Stimulated activated naive CD4-positive, alpha-beta T cell treated with Interleukin-2 at 50 U/mL for 16 hours (primary cell): ENCODE results near the gene CFAP299.
"Not testable (repeated sequence)": the region's sequence is repeated elsewhere in the genome, so short reads cannot be mapped to it uniquely, and the experiment has no call there.

ENCODE experiments used
- DNase-seq: peaks from one replicate; lab custom pipeline; 2025; lab: John Stamatoyannopoulos, UW

The CFAP299 gene

DNA sequence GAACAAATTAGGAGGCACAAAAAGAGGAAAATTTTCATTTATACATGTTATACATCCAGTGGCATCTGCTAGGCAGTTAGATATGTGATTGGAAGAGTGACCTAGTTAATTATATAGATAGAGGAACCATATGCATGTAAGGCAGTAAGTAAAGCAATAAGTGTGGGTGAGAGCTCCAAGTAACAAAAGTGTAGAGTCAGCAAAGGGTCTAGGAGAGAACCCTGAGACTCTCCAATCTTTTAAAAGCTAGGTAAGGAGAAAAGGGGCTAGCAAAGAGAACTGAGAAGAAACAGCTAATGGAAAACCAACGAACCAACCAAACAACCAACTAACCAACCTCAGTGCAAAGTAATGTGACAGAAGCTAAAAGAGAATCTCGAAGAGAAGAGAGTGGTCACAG, 3.8 kb upstream of the CFAP299 start:
- no peak for DNase-seq

DNA sequence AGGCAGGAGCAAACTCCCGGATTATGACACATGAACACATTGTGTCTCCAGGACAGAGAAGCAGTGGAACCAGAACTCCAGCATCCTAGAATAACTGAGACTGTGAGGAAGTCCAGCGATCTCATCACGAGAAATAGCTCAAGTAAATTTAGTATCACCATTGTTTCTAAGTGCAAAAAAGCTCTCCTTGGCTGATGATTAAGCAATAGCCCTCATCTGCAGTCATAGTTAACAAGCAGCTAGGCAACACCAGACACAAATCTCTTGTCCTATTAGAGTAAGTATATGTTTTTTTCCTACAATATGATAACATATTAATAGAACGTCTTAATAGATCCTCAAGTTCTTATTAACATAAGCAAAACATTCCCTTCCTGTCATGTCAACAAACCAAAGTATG, 2.4 kb upstream of the CFAP299 start:
- no peak for DNase-seq

DNA sequence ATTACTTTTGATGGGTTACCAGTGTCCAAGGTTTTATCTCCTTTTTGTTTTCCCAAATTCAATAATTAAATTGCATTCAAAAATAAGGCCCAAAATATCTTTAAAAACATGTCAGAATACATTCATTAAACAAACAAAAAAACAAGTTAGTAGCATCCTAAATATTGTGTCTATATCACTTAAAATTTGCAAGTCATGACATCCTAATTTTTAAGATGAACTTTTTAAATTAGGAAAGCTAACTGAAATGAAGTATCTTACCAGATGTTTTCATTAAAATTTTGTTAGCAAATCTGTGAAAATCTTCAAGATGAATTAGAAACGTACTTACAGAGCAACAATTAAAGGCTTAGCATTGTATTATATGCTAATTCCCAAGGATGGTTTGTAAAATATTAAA, 962 bp upstream of the CFAP299 start:
- no peak for DNase-seq

DNA sequence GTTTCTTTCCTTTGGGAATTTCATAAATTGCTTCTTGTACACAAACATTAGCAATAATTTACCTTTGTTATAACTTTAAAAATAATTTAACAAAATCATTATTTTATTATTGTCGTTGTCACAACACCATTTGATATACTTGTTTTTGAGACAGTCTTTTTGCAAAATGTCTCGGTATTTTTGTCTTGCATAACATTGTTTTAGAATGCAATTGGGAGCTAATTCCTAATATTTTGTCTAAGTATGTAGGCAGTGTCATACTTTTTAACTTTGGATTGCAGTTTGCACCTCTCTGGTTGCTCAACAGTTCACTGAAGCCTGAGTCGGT, 340 bp upstream of the CFAP299 start:
- no peak for DNase-seq

DNA sequence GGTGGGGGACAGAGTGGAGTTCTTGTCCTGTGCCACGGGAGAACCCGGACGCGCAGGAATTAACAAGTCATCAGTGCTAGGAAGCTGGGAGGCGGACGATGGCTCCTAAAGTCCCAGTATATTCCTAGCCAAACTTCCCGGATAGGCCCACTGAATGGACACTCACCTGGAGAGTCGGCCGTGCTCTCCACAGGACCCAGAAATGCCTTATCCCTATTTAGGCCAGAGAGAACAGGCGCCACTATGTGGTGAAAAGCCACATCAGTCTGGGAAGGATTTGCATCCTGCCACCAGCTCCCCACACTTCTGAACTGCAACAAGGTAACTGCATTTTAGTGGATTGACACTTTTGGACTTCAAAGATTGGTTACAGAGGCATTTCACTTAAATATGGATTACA, 1.1 kb downstream of the CFAP299 start:
- no peak for DNase-seq

DNA sequence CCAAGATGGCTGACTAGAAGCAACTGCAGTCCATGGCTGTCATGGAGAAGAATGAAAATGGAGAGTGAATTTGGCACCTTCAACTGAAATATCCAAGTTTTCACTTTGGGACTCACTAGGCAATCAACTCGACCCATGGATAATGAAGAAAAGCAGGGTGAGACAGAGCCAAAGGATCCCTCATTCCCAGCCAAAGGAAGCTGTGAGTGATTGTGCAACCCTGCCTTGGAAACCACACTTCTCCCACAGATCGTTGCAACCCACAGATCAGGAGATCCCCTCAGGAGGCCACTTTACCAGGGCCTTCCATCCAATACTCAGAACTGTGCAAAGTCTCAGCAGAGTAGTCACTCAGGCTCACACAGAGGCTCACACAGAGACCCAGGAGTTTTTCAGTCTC, 4.5 kb downstream of the CFAP299 start:
- no peak for DNase-seq

DNA sequence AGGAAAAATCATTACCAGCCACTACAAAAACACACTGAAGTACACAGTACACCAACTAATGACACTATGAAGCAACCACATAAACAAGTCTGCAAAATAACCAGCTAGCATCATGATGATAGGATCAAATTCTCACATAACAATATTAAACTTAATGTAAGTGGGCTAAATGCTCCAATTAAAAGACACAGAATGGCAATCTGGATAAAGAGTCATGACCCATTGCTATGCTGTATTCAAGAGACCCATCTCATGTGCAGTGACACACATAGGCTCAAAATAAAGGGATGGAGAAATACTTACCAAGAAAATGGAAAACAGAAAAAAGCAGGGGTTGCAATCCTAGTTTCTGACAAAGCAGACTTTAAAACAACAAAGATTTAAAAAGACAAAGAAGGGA, 7.2 kb downstream of the CFAP299 start:
- not testable (repeated sequence) for DNase-seq

DNA sequence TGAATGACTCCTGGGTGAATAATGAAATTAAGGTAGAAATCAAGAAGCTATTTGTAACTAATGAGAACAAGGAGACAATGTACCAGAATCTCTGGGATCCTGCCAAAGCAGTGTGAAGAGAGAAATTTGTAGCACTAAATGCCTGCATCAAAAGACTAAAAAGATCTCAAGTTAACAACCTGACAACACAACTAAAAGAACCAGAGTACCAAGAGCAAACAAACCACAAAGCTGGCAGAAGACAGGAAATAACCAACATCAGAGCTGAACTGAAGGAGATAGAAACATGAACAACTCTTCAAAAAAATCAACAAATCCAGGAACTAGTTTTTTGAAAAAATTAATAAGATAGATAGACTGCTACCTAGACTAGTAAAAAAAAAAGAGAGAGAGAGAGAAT, 8.4 kb downstream of the CFAP299 start:
- DNase-seq = no peak

DNA sequence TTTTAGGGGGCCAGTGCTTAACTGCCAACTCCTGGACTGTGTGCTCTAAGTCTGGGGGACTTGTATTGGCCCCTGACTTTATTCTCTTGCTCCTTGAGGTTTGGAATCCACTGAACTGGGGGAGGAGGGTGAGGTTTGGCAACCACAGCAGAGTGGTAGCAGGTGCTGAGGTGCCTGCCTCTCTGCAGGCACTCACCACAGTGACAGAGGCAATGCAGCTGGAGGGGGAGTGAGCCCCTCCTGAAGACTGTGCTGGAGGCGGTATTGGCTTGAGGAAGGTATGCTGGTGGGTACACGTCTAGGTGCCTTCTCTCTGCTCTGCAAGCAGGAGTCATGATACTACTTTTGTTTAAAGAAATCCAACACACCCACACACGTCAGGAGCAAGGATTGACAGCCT, 24.6 kb downstream of the CFAP299 start:
- no peak for DNase-seq

DNA sequence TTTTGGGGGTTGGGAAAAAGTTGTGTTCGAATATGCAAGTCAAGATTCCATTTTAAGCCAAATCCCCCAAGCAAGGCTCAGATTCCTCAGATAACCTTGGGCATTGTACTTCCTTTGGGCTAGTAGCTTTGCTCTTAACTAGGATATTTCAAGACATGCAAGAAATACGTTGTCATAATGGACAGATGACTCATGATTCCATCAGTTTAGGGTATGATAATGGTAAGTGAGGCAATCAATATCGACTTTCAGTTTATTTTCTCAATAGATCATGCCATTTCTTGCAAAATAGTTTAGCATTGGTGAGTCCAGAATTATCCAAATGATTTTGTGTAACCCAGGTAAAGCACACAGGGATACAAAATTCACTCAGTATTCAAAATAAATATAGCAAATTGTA, 25.4 kb downstream of the CFAP299 start:
- no peak for DNase-seq

DNA sequence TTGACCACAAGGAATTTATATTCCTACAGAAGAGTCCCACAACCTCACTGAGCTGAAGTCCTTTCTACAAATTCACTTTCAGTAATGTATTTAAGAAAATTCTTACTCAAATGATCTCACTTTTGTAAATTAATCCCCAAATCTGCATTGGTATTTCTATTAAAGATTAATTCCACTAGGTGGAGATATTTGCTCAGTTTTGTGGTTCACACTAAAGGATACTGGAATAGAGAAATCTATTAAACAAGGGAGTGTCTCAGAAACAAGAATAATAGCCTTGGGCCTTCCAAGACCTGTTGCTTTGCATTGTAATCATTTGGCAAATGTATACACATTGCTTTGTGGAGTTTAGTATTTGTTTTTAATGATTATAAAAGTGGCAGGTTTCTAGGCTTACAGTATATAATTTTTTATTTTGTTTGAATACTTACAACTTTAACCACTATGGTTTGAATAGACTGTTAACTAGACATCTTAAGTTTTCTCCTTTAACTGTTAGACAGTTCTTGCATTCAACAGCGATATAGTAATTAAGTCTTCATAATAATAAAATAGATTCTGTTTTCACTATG, 25.9 kb downstream of the CFAP299 start:
- no peak for DNase-seq

DNA sequence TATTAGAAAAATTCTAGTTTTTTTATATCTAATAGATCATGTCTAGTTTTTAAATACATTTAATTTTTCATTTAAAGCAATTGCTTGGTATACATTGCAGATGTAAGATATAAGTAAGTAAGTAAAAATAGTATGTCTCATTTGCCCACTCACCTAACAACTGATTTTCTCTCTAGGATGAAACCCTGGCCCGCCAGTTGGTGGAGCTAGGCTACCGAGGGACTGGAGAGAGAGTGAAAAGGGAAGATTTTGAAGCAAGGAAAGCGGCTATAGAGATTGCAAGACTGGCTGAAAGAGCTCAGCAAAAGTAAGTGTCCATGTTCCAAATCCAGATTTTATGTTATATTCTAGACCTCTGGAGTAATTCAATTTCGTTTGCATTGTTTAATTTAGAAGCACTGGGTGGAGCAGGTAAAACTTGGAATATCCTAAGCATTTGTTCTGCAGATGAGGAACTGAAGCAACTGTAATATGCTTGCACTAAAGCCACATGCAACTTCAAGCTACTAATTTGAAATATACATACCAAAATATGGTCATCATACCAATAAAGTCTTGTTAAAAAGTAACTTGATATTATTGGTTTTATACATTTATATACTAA, 27.1 kb downstream of the CFAP299 start:
- DNase-seq = no peak

DNA sequence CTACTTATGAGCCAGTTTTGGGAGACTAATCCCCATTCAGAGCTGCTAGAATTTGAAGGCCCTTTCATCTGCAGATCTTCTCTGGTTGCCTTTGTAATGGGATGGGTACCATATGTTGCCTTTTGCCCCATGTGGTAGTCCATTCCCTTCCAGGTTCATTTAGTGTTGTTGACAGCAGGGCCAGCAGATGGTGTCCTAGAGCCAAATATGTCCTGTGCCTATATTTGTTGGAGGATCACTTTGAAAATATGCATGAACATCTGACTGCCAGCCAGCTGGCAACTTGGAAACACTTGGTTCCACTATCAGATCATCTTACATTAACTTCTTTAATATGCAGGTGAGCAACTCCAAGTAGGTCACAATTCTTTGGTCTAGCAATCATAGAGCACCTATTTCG, 30.4 kb downstream of the CFAP299 start:
- peak; percentile 3 for DNase-seq

DNA sequence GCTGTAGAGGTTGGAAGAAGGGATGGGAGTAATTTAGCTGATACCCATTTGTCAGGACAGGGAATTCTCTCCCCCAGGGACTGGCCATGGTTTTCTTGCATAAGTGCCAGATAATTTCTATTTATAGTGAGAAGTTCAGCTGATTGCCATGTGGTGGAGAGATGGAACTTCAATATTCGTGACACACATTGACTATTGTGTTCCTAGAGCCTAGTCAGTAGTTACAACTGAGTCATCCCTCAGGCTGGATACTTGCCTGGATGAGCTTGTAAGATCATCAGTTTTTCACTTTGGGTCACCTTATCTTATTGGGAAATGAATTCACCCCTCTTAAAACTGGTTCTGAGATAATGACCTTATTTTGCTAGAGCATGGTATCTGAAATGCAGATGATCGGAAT, 32.2 kb downstream of the CFAP299 start:
- no peak for DNase-seq

DNA sequence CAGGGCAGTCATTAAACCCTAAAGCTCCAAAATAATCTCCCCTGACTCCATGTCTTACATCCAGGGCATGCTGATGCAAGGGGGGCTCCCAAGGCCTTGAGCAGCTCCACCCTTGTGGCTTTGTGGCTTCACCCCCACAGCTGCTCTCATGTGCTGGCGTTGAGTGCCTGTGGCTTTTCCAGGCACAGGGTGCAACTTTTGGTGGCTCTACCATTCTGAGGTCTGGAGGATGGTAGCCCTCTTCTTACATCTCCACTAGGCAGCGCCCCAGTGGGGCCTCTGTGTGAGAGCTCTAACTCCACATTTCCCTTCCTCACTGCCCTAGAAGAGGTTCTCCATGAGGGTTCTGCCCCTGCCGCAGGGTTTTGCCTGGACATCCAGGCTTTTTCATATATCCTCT, 35.1 kb downstream of the CFAP299 start:
- DNase-seq = no peak

DNA sequence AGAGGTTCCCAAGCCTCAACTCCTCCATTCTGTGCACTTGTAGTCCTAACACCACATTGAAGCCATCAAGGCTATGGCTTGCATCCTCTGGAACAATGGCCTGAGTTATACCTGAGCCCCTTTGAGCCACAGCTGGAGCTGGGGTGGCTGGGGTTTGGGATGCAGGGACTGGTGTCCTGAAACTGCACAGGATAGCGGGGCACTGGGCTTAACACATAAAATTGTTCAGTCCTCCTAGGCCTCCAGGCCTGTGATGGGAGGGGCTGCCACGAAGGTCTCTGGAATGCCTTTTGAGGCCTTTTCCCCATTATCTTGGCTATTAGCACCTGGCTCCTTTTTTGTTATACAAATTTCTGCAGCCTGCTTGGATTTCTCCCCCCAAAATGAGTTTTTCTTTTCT, 35.5 kb downstream of the CFAP299 start:
- DNase-seq = no peak

DNA sequence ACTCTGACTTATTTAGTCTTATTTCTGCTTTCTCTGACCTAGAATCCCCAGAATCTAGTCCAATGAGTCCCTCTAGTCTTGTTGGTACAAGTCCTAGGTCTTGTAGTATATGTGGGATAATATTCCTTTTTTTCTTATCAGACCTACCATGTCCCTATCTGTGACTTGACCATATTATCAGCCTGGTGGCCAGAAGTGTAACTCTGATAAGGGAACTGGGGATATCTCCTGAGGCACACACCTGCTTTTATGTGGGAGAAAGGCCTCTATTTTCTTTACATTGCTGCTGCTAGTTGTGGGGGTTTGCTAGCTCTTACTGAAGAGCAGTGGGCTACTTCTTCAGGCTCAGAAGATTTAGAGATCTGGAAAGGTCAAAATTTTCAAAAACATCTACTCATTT, 38.6 kb downstream of the CFAP299 start:
- DNase-seq = no peak

DNA sequence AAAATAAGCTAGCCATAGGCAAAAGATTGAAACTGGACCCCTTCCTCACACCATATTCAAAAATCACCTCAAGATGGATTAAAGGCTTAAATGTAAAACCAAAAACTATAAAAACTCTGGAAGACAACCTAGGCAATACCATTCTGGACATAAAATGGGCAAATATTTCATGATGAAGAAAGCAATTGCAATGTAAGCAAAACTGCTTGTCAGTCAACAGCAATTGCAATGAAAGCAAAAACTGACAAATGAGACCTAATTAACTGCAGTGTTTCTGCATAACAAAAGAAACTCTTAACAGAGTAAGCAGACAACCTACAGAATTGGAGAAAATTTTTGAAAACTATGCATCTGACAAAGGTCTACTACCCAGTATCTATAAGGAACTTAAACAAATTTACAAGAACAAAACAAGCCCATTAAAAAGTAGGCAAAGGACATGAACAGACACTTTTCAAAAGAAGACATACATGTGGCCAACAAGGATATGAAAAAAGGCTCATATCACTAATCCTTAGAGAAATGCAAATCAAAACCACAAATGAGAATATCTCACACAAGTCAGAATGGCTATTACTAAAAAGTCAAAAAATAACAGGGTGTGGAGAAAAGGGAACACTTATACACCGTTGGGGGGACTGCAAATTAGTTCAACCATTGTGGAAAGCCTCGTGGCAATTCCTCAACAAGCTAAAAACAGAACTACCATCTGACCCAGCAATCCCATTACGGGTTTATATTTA, 46.7 kb downstream of the CFAP299 start:
- DNase-seq = no peak

DNA sequence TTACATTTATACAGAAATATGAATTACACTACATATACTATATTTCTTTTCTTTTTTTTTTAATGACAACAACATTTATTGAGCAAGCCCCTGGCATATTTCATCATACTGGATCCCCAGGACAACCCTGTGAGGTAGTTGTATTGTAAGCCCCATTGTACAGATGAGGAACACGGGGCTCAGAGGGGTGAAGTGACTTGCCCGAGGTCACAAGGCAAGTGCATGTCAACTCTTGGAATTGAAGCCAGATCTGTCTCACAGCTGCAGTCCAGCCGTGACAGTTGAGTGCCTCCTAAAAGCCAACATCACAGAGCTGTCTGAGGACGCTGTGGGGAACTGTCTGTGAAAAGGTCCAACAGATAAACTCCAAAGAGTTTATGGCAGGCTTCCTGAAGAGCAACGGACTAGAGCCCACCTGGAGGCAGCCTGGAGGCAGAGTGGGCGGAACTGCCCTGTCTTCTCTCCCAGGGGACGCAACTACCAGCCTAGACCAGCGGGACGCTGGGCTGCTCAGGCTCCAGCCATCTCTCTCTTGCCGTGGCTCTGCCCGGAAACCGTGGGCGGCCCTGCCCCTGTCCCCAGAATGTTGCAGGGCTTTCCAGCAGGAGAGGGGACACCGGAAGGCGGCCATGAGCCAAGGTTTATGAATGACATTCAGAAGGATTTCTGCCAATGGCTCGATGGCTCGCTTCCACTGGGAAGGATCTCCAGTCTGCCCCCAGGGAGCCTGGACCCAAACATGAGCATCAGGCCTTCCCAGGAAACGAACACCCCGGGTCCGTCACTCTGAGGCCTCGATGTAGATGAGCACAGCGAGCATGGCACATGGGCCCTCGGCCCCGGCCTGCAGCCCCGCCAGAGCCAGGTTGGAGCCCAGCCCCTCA, 50.1 kb downstream of the CFAP299 start:
- DNase-seq = no peak

DNA sequence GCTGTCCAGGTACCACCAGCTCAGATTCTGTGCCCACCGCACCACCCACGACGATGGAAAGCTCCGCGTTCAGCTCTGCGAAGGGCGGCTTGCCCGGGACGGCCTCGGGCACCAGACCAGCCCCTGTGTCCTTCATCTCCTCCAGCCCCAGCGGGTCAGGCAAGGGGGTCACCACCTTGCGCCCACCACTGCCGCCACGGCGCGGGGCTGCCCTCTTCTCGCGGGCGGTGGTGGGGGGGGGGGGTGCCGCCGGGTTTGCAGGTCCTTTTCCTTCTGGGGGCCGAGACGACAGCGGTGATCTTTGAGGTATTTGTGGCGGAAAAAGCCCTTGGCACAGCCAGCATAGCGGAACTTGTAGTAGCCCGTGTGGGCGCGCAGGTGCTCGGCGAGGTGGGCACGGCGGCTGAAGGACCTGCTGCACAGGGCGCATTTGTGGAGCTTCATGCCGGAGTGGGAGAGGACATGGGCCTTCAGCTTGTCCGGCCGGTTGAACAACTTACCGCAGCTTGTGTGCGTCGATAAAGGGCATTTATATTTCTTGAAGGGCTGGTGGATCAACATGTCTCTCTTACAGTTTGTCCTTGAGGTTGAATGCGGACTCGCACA, 50.9 kb downstream of the CFAP299 start:
- DNase-seq = no peak

DNA sequence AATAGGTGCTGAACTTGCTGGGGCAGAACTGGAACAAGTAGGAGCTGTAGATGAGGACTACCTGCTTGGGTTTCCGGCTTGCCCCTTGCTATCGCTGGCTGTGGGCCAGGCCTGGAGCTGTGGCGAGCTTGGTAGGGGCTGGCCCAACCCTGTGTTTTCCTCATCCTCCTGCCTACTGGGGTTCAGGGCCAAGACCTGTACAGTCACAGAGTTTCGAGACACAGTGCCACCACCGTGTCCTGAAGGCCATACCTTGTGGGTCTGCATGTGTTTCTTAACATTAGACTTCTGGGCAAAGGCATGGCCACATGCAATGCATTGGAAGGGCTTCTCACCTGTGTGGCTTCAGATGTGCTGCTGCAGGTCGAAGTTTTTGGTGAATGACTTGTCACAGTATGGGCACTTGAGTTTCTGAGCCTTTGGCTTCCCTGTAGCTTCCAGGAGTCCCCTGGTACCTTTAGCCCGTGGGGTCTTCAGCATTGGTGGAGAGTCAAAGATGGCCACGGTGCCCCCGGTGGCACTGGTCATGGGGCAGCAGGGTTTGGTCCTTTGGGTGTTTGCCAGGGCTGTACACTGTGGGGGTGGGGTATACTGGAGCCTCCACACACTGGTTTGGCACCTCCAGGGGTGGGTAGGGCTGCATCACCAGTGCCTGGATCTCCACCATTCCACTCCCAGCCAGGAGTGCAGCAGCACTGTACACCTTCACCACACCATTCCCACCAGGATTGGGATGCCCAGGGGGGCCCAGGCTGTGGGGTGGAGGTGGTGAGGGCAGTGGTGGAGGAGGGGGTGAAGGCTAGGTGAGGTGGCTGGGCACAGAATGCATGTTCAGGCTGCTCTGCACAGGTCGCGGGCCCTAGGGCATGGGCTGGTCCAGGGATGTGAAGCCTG, 52.1 kb downstream of the CFAP299 start:
- no peak for DNase-seq

DNA sequence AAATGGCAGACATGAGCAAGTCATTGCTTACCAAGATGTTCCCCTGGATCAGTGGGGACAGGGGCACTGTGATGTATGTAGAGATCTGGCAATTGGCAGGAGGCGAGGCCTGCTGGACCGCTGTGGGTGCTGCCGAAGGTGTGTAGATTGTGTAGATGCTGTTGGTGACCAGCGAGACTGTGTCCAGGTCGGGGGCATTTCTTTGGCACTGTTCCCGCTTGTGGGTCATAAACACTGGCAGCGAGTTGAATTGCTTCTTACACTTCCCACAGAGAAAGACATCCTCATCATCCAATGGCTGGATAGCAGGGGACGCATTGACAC, 52.7 kb downstream of the CFAP299 start:
- DNase-seq = no peak
